NCI-H2081 treated with DMSO at 0.1 percent for 48 hours (cell line): ENCODE results near the gene AKAP6.

ENCODE experiments used
- DNase-seq: peaks from one replicate; lab custom pipeline; 2025; lab: John Stamatoyannopoulos, UW

AKAP6 gene

DNA sequence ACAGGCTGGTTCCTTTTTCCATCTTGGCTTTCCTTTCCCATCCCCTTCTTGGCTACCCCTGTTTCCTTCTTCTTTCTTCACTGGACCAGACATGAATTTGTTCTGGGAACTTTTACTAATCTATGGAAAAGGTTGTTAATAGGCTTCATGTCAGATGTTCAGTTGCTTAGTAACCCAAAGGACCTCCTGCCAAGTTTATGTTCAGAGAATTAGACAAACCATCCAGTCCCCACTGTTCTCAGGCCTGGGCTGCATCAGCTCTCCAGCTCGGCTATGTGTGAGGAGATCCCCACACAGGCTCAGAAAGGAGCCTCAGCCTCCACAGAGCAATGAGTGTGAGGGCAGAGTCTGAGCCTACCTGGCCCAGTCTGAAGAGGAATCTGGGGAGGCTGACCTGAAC is 78.0 kb downstream of the AKAP6 start:
- DNase-seq, result no peak

DNA sequence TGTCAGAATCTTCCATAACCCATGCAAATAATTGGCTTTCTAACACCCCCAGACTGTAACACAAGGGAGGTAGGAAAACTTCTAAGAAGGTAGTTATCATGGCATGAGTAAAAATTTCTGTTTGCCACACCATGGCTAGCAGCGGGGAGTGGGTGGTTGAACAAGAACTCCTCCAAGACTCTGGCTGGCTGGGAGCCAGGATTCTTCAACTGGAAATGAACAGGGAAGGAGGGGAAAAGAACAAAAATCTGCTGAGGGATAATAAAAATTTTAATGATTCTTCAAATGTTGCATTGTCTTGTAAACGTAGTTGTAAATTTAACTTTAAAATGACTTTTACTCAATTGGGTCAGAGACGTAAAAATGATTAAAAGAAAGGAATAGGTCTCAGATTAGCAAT is 78.9 kb downstream of the AKAP6 start:
- no peak for DNase-seq

DNA sequence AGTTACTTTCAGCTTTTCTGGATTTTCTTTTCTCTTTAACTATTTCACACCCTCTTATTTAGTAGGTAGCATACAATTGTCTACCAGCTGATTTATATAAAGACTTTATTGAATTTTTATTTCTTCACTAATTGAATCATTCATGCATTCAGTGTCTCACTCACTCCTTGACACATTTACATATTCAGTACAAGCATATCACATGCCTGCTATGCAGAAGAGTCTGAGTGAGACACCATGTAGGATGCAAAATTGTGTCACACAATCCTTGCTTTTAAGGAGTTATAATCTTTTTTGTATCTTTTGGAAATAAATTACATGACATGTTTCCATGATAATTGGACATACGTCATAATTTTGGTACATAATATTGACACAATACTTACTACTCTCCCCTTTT is 83.0 kb downstream of the AKAP6 start:
- DNase-seq, result no peak

DNA sequence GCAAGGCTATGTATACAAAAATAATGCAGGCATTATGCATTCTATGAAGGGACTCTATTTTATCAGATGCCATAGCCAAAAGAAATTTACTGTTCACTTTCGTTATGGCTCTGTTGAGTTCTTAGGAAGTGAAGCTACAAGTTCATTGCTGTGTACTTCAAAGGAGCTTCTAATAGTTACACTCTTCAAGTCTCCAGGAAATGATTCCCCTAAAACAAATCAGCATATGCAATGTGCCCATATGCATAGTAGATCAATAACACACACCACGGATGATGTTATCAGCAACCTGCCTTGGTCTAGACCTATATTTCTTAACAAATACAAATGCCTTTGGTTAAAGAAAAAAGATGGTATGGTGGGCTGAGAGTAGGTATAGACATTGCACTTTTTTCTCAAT is 83.4 kb downstream of the AKAP6 start:
- no peak for DNase-seq

DNA sequence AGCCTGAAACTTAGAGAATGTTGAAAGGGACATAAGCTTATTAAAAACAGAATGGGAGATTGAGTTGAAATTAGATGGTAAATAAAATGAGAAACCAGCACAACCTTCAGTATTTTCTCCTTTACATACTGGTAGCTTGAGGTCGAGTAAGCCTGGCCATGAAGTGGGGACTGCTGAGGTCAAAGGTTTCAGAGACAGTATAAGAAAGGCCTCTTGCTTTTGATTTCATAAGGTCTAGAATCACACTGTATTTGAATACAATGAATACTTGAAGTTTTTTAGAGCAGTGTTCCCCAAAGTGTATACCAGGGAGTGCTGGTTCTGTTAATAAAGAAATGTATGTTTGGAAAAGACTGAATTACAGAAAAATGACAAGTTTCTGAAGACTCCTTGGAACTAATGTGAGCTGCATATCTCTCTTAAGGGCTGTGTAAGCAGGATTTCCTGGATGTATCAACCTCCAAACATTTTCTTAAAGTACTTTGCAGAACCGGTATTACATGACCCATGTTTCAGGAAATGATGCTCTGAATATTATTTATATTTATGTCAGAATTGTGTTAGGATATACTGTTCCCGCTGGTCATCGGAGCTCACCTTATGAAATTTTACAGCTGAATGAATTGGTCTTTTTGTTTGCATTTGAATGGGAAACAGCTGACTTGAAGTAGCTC is 85.0 kb downstream of the AKAP6 start:
- DNase-seq, result no peak

DNA sequence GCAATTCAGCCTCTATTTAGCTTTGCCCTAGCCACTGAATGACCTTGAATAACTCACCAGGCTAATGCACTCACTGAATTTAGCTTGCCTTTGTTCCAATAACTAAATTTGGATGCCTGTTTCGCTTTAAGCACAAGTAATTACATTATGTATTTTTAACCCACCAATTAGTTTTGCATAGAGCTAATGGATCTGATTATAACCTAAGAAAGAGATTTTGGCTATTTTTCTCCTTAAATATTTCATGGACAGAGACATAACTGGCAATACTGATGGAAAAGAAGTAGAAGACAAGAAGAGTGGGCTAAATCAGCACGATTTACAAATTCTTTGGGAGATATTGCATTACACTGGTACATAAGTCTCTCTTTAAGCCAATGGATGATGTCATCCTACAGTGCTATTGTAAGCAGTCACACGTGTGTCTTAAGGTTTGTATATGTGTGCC is 85.7 kb downstream of the AKAP6 start:
- no peak for DNase-seq

DNA sequence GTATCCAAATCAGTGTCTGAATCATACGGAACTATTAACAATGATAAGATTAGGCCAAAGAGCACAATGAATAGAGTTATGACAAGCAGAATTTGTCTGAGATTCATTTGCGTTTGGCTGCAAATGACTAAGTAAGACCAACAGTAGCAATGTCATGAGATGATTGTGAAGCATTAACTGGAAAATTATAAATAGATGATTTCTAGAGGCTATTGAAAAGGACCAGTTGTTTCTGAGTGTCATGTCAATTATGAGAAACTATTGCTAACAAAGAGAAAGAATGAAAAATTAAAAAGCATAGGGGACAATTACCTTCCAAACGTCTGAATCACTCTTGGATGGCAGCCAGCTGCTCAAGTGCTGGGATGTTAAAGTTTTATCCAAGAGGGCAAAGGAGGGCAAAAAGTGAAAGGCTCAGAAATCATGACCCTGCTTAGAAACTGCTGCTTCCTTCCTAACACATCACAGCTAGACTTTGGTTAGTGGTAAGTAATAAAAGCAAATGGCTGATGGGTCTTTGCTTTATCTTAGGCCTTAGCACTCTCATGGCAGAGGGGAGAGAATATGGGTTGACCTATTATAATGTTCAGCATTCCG is 89.0 kb downstream of the AKAP6 start:
- no peak for DNase-seq

DNA sequence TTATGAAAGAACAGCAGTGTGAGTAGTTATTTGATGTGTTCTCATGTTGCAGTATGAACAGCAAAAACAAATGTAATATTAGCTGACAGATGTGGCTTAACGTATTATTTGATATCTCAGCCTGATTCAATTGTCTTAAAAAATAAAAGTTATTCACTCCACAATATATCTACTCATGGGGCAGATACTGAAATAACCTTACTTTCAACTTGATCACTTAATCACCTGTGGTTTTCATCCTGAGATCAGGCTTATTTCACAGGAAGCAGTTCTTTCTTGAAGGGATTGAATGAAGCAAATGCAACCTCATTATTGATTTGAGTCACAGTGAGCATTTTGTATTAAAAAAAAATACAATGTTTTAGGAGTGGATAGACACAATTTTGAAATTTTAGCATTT is 90.3 kb downstream of the AKAP6 start:
- DNase-seq, result no peak

DNA sequence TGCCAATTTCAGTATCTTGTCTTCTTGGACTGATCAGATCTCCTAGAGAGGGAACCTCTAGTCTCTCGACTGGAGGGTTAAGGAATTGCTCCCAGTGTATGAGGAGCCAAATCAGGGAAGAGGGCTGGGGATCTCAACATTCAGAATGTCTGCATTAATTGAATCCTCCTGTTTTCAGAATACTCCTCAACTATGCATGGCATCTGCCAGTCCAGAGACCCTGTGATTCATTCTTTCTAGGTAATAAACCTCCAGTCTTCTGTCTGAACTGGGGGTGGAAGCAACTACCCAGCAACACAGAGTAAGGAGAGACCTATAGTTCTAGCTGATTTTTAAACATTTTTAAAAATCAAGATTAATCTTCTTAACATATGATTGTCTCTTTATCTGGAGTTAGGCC is 92.7 kb downstream of the AKAP6 start:
- DNase-seq, result no peak

DNA sequence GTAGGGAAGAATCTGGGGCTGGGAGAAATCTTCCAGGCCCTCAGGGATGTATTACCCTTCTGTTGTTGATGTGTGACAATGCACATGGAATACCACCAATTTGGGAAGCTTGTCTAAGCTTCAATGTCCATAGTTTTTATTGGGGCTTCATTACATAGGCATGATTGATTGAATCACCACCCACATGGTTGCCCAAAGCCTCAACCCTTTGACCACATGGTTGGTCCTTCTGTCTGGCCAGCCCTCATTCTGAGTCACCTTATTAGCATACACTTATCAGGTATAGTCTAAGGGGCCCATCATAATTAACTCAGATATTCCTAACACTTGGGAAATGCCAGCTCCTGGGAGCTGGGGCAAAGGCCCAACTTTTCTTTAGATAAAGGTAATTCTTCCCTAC is 93.3 kb downstream of the AKAP6 start:
- DNase-seq, result no peak

DNA sequence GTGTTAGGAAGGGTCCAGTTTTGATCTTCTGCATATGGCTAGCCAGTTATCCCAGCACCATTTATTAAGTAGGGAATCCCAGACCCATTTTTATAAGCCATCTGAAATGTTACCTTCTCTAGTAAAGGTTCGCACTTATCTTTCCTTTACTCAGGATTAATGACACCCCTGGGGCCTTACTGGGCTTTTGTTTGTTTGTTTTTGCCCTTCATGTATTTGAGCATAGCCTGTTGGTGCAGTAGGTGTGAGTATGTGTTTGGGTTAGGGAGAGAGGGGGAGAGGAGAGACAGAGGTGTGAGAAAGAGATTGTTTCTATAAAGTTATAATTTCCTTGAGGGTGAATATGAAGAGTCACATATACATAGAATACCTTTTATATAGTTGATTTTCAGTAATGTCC is 96.9 kb downstream of the AKAP6 start:
- no peak for DNase-seq

DNA sequence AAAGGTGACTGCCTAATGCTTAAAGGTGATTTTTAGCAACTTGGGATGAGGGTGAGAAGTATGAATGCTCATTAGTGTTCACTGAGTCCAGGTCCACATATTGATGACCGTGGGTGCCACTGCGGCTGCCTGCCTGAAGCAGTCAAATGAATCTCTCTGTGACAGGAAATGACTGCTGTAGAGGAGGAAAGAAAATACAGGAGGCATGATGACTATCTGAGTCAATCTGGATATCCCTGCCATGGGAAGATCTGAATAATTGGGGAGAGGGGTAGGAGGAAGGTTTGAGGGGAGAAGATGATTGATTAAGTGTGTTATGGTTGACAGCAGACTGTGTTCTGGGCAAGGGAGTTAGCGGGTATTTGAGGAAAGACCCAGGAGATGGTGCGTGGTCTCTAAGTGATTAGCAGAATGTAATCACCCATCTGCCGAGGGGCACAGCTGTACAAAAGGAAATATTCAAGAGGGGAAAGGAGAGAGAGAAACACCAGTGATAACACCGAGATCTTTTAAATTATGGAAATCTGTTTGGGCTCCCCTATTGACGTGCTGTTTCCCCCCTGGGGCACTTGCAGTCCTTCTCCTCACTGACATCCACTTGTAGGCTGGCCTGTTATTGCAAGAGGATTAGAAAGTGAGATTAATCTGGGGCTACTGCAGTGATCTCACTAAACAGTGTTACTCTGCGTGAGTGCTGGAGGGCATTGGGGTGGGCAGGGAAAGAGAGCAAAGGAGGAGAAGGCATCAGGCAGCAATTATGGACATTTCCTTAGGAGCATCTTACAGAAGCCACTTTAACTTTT is 97.7 kb downstream of the AKAP6 start:
- DNase-seq, result no peak

DNA sequence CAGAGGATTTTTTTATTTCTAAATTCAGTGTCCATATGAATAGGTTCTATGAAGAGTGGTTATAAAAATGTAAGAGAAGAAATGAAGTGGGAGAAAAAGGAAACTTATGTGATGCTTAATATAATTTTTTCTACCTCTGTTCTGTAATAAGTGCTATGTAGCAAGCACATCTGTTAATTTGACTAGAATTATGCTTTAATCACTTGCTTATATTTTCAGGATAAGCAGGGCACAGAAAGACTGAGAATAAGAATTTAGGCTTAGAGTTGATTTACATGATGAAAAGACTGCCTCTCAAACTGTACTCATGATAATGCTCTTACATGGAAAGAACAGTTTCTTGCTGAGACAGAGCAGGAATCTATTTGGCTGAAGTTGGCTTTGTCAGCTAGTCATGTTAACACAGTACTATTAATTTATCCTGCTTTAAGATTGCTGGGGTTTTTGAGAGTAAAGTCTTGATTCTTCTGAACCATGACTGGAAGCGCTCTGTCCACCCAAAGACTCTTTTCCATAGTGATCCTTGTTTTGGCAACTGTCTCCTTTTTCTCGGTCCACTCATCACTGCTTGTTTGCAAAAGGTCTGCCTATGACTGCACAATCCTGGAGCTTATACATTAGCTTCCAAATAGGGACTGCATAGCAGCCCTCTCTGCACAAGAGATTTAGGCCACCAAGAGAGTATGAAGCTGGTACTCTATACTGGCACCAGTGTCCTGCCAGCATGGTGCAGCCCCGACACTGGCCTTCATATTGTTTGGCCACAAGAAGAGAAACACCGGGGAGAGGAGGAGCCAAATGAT is 98.8 kb downstream of the AKAP6 start:
- DNase-seq, result no peak

DNA sequence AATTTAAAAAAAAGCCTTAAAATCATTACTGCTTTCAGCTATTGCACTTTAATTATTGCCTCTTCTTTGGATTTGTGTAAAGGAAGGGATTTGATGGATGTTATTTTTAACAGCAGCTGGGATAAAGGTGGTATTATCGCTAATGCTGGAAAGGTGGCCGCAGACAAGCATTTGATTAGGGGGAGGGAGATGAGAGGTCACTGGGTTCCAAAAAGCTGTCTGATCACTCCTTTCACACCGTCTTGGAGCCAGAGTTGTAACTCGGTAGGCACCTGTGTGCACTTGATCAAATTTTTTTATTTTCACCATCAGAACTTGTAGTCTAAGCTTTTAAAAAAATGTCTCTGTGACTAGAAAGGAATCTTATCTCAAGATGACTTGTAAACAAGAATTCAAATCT is 99.8 kb downstream of the AKAP6 start:
- DNase-seq, result no peak

DNA sequence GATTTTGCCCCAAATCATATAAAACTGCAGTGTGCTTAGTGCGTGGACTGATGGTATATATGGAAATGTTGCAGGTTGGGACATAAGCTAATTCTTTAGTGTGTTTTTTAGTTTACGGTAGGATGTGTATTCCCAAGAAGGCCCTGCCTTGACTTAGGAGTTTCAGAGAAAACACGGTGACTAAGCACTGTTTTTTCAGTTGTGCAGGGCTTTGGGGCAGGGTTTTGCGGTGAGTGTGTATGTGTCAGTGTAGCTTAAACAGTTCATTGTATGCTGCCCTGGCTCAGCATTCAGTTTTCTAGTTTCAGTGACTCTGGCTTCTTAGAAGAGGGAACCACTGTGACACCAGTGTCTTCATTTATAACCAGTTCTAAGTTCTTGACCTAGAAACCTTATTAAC is 101.2 kb downstream of the AKAP6 start:
- DNase-seq, result no peak

DNA sequence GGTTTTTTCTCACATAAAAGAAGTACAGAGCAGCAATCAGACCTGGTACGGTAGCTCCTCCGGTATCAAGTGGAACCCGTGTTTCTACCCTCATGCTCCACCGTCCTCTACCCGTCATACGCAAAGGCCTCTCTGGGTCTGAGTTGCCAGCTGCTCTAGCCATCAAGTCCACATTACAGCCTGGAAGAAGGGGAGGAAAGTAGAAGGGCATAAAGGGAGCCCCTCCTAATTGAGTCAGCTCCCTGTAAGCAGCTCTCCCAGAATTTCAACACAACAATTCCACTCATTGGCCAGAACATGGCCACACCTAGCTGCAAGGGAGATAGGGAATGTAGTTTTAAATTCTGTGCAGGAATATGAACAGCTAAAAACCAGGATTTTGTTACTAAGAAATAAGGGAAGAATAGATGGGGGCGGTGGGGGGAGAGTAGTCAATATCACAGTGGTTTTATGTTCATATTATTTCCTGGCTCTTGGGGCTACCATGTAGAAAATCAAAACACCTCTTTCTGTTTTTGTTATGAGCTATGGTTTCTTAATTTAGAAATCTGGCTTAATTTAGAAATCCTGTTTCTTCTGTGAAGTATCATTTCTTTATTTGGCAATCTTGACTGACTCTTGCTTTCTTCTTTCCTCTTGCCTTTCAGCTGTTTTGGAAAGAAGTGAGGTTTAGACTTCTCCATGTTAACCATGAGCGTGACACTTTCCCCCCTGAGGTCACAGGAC is 103.9 kb downstream of the AKAP6 start:
- DNase-seq, result no peak

DNA sequence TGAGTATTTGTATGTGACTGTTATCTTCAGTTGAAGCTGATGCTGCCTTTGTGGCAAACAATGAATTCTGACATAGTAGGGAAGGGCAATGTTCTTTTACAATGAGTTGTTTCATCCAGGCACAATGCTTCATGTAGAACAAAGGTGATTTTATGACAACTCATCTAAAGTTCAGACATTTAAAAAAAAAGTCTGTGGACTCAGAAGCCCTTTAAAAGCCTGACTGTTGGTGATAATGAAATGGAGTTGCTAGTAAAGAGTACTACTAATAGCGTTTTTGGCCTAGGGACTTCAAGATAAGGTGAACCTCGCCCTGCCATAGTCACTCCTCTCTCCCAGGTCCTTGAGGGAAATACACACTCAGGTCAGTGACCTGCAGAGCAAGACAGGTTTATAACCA is 105.1 kb downstream of the AKAP6 start:
- no peak for DNase-seq

DNA sequence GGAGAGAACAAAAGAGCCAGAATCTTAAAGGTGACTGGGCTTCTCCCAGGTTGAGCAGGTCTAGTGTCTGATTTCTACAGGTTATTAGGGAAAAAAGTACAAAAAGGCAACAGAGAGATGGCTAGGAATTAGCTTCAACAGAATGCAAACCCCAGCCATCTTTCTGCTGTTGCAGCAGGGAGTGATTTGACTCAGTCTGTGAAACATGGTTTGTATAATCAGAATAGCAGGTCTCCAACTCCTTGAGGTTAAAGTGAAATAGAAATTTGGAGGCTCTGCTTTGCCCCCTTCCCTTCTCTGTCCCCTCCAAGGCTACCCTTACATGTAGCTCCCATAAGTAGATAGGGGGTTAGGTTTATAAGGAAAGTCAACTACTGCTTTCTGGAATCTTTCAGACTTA is 105.8 kb downstream of the AKAP6 start:
- no peak for DNase-seq

DNA sequence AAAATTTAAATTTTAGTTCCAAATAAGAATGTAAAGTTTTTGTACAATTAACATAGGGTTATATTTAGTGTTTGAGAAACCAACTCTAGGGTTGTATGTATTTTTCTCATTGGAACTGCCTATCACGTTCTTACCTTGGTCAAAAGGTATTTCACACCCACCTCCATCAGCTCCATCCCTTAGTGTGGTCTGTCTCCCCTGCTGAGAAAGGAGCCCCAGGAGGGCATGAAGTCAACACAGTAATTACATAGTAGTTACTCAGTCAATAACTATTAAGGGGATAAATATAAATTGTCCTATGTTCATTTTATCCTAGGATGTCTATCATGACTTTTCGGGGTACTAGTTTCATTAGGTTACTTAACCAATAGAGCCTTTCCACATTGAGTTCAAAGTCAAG is 106.3 kb downstream of the AKAP6 start:
- DNase-seq, result no peak

DNA sequence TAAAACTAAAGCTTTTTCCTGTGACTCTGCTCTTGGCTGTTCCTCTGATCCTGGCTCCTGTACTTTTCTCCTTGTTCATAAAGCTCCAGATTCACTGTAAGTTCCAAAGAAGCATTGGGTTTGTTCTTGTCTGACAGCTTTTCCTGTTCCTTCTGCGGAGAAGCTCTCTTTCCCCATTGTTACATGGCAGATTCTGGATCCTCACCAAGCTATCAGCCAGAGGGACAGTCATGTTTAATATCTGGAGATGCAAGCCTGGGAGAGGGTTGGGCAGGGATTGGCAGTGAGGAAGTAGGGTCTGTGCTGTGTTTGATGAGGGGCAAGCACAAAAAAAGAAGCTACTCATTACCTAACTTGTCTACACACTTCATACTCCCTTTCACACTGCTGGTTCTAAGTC is 107.9 kb downstream of the AKAP6 start:
- DNase-seq, result no peak

DNA sequence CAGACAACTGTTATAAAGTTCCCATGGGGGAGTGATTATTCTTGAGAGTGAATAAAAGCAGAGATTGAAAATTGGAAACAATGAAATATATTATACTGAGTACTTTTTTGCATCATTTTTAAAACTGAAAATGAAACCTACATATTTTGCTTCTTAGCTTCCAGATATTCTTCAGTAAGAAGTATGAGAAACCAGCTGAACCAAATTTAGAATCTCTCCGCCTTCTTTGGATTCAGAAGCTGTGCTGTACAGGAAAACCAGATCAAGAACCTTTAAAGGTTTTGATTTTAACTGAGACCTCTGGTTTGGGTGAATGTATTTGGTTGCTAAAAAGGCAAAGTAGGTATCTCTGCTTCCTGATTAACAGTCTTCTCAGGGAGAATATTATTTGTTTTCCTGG is 109.4 kb downstream of the AKAP6 start:
- DNase-seq, result no peak
